HG03175 (cell line): Measurements from ENCODE around the gene FAM3A.

Source experiments
- ATAC-seq: cut with Tn5 transposase; IDR thresholded peaks from one replicate; pipeline ENCODE4 v1.9.1; 2021; ENCODE audit warnings: mild to moderate bottlenecking, moderate library complexity; ENCODE audit not compliant: unreplicated experiment

The FAM3A gene

GRCh38 chrX:154534526-154535322 lies 18.7 kb upstream of the FAM3A start:
- peak; percentile 80 for ATAC-seq

GRCh38 chrX:154532690-154533089 lies 16.7 kb upstream of the FAM3A start:
- ATAC-seq, result no peak

- no peak for ATAC-seq
Observed at GRCh38 chrX:154531626-154532025, 15.6 kb upstream of the FAM3A start.

GRCh38 chrX:154530286-154530685 lies 14.3 kb upstream of the FAM3A start:
- no peak for ATAC-seq

- ATAC-seq, result no peak
Observed at GRCh38 chrX:154529206-154529612, 13.2 kb upstream of the FAM3A start.

GRCh38 chrX:154526901-154527675 lies 11.1 kb upstream of the FAM3A start:
- ATAC-seq, result peak; percentile 76

GRCh38 chrX:154525606-154526490 lies 9.8 kb upstream of the FAM3A start:
- no peak for ATAC-seq

GRCh38 chrX:154519389-154519788 lies 3.4 kb upstream of the FAM3A start:
- ATAC-seq, result no peak

- ATAC-seq, result no peak
Observed at GRCh38 chrX:154517101-154517781, 1.2 kb upstream of the FAM3A start.

GRCh38 chrX:154516656-154517100 lies 646 bp upstream of the FAM3A start:
- ATAC-seq, result no peak

GRCh38 chrX:154515090-154515965 lies 704 bp downstream of the FAM3A start:
- peak; percentile 3 for ATAC-seq

- no peak for ATAC-seq
Observed at GRCh38 chrX:154513716-154514115, 2.3 kb downstream of the FAM3A start.

GRCh38 chrX:154512879-154513553 lies 3.0 kb downstream of the FAM3A start:
- ATAC-seq, result no peak

- no peak for ATAC-seq
Observed at GRCh38 chrX:154511761-154512160, 4.3 kb downstream of the FAM3A start.

- ATAC-seq, result no peak
Observed at GRCh38 chrX:154509455-154509854, 6.6 kb downstream of the FAM3A start.

GRCh38 chrX:154508384-154508745 lies 7.7 kb downstream of the FAM3A start:
- no peak for ATAC-seq

- ATAC-seq, result no peak
Observed at GRCh38 chrX:154507673-154508383, 8.2 kb downstream of the FAM3A start.
